Measurements from ENCODE around the gene HDAC7. TPM values are rescaled to one million over a fixed set of nuclear protein-coding genes. Genes with fewer than 3 reads are reported as not detected.

HDAC7 gene
- total RNA-seq, 4 donors from 2014 or later: 90.4 to 186 (median 98.4) TPM

DNA sequence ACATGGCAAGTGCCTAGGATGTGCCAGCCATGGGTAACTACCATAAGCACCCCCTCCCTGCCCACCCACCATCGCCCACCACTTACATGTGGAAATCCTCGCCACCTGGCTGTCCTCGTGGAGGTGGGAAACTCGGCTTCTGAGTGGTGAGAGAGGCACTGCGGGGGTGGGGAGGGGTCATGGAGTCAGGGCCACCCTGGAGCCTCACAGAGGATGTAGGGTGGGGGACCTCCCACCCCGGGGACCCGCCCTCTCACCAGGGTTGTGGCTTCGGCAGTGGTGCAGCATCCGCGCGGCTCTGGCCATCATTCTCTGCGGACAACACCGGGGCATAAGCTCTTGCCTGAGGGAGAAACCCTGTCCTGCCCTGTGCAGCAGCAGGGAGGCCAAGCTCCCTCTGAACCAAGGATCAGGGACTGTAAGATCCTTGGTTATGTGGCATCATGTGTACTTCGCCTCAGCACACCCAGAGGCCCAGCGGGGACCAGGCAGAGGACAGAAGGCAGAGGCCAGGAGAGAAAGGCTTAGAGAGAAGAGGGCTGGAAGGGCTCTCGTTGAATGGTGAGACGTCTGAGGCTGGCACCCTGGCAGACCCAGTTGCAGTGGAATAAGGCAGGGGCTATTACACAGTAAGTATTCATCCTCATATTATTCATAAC is 81.6 kb downstream of the HDAC7 start:
- H3K4me3 ChIP-seq: no peak overlapping the region
- H3K27ac ChIP-seq: peak overlapping the region; percentile 52 to 90 (median 79)
- H3K4me1 ChIP-seq: peaks cover 11 to 83% (median 55%) of the 10 kb centered on the region in 4 donors
- WGBS, 2 donors: 73 to 84% methylated on average over 12 to 17 of the region's 17 CpGs
- TF ChIP-seq POLR2A (IDR thresholded peaks at IDR 0.05) (no peak), EP300 (IDR thresholded peaks at IDR 0.05) (no peak), CTCF (IDR thresholded peaks at IDR 0.05) (no peak)
- no peaks in the 10 kb centered on the region for H3K27me3 ChIP-seq
- no peaks in the 10 kb centered on the region for H3K36me3 ChIP-seq
- no peaks in the 10 kb centered on the region for H3K9me3 ChIP-seq
- no peak for DNase-seq (ENCODE audit: low spot score in 2 of 2)

DNA sequence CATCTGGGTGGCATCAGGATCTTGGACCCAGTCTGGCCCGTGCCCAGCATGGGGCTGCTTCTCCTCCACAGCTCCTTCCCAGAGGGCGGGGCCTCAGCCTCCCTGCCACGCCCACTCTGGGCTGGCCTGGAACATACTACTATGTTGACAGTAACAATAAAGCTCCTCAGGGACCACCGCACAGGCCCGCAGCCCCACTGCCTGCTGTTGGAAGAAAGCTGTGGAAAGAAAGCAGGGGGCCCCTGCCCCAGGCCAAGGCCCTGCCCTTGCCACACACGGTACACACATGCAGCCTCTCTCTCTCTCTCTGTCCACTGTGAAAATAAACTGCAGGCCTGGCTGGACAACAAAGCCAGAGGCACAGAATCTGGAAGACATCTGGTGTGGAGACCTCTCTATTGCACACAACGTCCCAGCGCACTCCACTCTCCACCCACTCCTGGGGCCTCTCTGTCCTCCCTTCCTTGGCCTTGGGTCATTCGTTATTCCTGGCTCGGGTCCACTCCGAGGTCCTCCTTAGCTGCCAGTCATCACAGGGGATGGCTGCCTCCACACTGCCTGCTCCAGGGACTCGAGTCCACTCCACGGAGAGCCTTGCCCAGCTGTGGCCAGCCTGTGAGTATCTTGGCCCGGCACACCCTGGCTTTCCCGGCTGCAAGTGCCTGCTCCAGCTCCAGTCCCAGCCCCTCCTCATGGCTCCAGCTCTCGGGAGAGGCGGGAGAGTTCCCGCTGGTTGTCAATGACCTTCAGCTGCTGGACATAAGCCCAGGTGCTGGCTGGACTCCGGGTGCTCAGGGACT is 82.6 kb downstream of the HDAC7 start:
- DNase-seq (ENCODE audit: low spot score in 2 of 2): peak; percentile 79 to 82

GRCh38 chr12:47736216-47736615 is 83.5 kb downstream of the HDAC7 start:
- H3K27ac ChIP-seq: peak overlapping the region; percentile 52 to 90 (median 79)

More for the DNA sequence above, 82.6 kb downstream of the HDAC7 start:
- Histone ChIP-seq H3K36me3 (no peaks in the 10 kb centered on the region), H3K27me3 (no peaks in the 10 kb centered on the region), H3K27ac (peak overlapping the region; percentile 52 to 90 (median 79)), H3K4me3 (peak overlapping the region in 1 of 4 donors; percentile 6), H3K9me3 (no peaks in the 10 kb centered on the region), H3K4me1 (peaks cover 11 to 84% (median 55%) of the 10 kb centered on the region in 4 donors)
- TF ChIP-seq POLR2A (IDR thresholded peaks at IDR 0.05) (no peak), EP300 (IDR thresholded peaks at IDR 0.05) (peak in 1 of 2 donors; percentile 68), CTCF (IDR thresholded peaks at IDR 0.05) (no peak)
- WGBS, 2 donors: 14 to 16% methylated on average over 14 of the region's 19 CpGs

GRCh38 chr12:47735649-47736048 is 84.1 kb downstream of the HDAC7 start:
- WGBS, 2 donors: 94 to 95% methylated on average over 10 of the region's 11 CpGs

More at GRCh38 chr12:47736216-47736615, 83.5 kb downstream of the HDAC7 start:
- Histone ChIP-seq H3K36me3 (no peaks in the 10 kb centered on the region), H3K4me1 (peaks cover 11 to 80% (median 48%) of the 10 kb centered on the region in 4 donors), H3K27me3 (no peaks in the 10 kb centered on the region), H3K4me3 (no peak overlapping the region), H3K9me3 (no peaks in the 10 kb centered on the region)
- WGBS, 2 donors: 73 to 95% methylated on average over 3 to 4 of the region's 4 CpGs
- no peak for TF ChIP-seq CTCF (IDR thresholded peaks at IDR 0.05)
- TF ChIP-seq EP300 (IDR thresholded peaks at IDR 0.05): no peak
- TF ChIP-seq POLR2A (IDR thresholded peaks at IDR 0.05): no peak
- DNase-seq (ENCODE audit: low spot score in 2 of 2): no peak

More at GRCh38 chr12:47735649-47736048, 84.1 kb downstream of the HDAC7 start:
- no peak for TF ChIP-seq POLR2A (IDR thresholded peaks at IDR 0.05)
- TF ChIP-seq EP300 (IDR thresholded peaks at IDR 0.05): no peak
- TF ChIP-seq CTCF (IDR thresholded peaks at IDR 0.05): no peak
- Histone ChIP-seq H3K9me3 (no peaks in the 10 kb centered on the region), H3K27me3 (no peaks in the 10 kb centered on the region), H3K27ac (peak overlapping the region; percentile 52 to 90 (median 79)), H3K4me3 (no peak overlapping the region), H3K36me3 (no peaks in the 10 kb centered on the region), H3K4me1 (peaks cover 11 to 79% (median 42%) of the 10 kb centered on the region in 4 donors)
- DNase-seq (ENCODE audit: low spot score in 2 of 2): no peak

All from tibial nerve (tissue), 4 donors.